Natural killer cell treated with Interleukin-12 subunit alpha and Interleukin-12 subunit beta and Interleukin-15 and Interleukin-18, amount 100 ng/mL, for 72 hours (primary cell): ENCODE data around the gene CAPN15. TPM values are rescaled to one million over a fixed set of nuclear protein-coding genes. Genes with fewer than 3 reads are reported as not detected.
A peak's percentile ranks its signal among the peaks of the same experiment; 100 is the strongest.

Experiments
- ATAC-seq, 2 donors: fragments of 150-1000 bp; cut with Tn5 transposase in 1 of 2; sonication (Bioruptor Pico), chemical (Tn5 transposase) in 1 of 2; 2 replicates each; pipeline ENCODE4 v1.10.0; 2021
- DNase-seq: peaks from one replicate; pipeline ENCODE4 v3.0.0; 2022; ENCODE audit warnings: low spot score
- H3K27ac Mint-ChIP-seq, 2 donors: 1 replicate in 1 of 2; 2 replicates in 1 of 2; pipeline ENCODE4 v1.8.0; 2022; ENCODE audit warnings: mixed read lengths in 2 of 2, mild to moderate bottlenecking in 1 of 2, moderate library complexity in 1 of 2
- H3K27me3 Mint-ChIP-seq, 2 donors: 1 replicate in 1 of 2; 2 replicates in 1 of 2; pipeline ENCODE4 v1.8.0; 2022; ENCODE audit warnings: mixed read lengths in 2 of 2
- H3K36me3 Mint-ChIP-seq: one replicate; pipeline ENCODE4 v1.8.0; 2022; ENCODE audit warnings: mixed read lengths
- H3K4me1 Mint-ChIP-seq, 2 donors: 1 replicate in 1 of 2; 2 replicates in 1 of 2; pipeline ENCODE4 v1.8.0; 2022; ENCODE audit warnings: low read depth in 2 of 2, mixed read lengths in 2 of 2, mild to moderate bottlenecking in 1 of 2
- H3K4me3 Mint-ChIP-seq: one replicate; pipeline ENCODE4 v1.8.0; 2022; ENCODE audit warnings: mixed read lengths
- H3K9me3 Mint-ChIP-seq: 2 replicates; pipeline ENCODE4 v1.8.0; 2022; ENCODE audit warnings: mixed read lengths
- total RNA-seq, 2 donors: library from RNA; stranded (reverse); gene quantifications; one replicate each; pipeline ENCODE4 v1.2.3, GENCODE V29; 2022

Gene CAPN15
- total RNA-seq, 2 donors from 2014 or later: 139 to 201 TPM

DNA sequence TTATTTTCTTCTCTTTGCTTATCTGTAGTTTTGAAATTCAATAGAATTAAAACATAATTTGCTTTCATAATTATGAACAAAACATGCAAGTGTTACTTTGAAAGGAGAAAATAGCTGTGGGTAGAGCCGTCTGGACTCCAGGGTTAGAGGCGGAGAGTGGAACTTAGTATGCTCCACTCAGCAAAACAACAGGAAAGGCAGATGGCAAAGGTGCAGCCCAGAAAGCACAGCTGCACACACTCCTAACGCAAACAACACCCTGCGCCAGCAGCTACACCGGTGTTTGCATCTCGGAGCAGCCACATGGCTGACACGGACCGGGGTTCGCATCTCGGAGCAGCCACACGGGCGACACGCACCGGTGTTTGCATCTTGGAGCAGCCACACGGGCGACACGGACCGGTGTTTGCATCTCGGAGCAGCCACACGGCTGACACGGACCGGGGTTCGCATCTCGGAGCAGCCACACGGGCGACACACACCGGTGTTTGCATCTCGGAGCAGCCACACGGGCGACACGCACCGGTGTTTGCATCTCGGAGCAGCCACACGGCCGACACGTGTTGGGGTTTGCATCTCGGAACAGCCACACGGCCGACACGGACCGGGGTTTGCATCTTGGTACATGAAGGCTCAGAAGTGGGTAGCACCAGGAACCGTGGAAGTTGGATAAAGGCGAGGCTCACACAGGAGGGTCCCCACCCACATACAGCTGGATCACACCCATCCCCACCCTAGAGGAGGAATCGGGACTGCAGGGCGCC lies 12.2 kb upstream of the CAPN15 start:
- DNase-seq (no peak), ATAC-seq (no peak)
- H3K27me3 Mint-ChIP-seq: no peaks in the 10 kb centered on the region
- no peaks in the 10 kb centered on the region for H3K36me3 Mint-ChIP-seq
- no peak overlapping the region for H3K27ac Mint-ChIP-seq
- H3K4me1 Mint-ChIP-seq: no peaks in the 10 kb centered on the region
- H3K4me3 Mint-ChIP-seq: no peak overlapping the region
- H3K9me3 Mint-ChIP-seq: no peaks in the 10 kb centered on the region

DNA sequence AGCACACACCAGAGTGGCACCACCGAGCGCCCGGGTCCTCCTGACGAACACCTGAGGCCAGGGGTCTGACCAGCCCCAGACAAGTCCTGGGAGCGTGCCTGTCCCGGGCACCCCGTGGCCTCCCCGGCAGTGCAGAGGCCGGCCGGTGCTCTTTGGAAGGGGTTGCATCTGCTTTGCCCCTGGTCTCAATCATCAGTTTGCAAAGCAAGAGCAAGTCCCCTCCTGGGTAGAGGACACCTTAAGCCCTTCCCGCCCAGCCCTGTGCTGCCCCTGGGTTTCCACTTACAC lies 11.6 kb upstream of the CAPN15 start:
- no peak overlapping the region for H3K27ac Mint-ChIP-seq
- H3K4me3 Mint-ChIP-seq: no peak overlapping the region
- H3K36me3 Mint-ChIP-seq: no peaks in the 10 kb centered on the region
- H3K27me3 Mint-ChIP-seq: no peaks in the 10 kb centered on the region
- H3K4me1 Mint-ChIP-seq: no peaks in the 10 kb centered on the region
- DNase-seq: no peak
- no peak for ATAC-seq
- no peaks in the 10 kb centered on the region for H3K9me3 Mint-ChIP-seq

DNA sequence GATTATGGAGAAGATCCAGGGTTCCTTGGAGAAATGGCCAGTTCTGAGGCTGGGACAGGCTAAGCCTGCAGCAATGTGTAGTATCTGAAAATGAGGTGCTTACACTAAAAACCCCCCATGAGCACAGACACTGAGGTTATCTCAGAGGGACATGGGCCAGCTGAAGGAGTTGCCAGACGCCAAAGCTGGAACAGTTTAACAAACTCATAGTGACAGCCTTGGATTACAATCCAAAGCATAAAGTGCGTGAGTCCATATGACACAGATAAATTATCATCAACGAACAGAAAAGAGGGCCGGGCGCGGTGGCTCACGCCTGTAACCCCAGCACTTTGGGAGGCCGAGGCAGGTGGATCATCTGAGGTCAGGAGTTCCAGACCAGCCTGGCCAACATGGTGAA lies 11.2 kb upstream of the CAPN15 start:
- H3K27ac Mint-ChIP-seq: no peak overlapping the region
- no peaks in the 10 kb centered on the region for H3K27me3 Mint-ChIP-seq

DNA sequence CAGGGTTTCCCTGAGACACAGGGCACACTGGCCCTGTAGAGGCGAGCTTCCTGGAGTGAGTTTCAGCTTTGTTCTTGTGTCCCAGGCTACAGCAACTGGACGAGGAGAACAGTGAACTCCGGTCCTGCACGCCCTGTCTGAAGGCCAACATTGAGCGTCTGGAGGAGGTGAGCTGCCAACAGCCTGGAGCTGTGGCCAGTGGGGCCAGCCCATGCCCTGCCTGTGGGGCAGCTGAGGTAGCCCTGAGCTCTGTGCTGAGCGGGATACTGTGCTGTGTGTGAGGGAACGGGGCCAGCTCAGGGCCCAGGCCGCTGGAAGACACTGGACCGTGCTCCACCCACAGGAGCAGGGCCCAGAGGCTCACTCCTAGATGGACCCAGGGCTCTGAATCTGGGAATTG lies 8.7 kb upstream of the CAPN15 start:
- Mint-ChIP-seq H3K9me3 (no peaks in the 10 kb centered on the region), H3K27ac (no peak overlapping the region), H3K36me3 (no peaks in the 10 kb centered on the region), H3K27me3 (no peaks in the 10 kb centered on the region), H3K4me1 (no peaks in the 10 kb centered on the region), H3K4me3 (no peak overlapping the region)
- no peak for ATAC-seq
- DNase-seq: no peak

More for the DNA sequence above, 11.2 kb upstream of the CAPN15 start:
- Mint-ChIP-seq H3K4me3 (no peak overlapping the region), H3K36me3 (no peaks in the 10 kb centered on the region), H3K4me1 (no peaks in the 10 kb centered on the region), H3K9me3 (no peaks in the 10 kb centered on the region)
- DNase-seq (no peak), ATAC-seq (no peak)

DNA sequence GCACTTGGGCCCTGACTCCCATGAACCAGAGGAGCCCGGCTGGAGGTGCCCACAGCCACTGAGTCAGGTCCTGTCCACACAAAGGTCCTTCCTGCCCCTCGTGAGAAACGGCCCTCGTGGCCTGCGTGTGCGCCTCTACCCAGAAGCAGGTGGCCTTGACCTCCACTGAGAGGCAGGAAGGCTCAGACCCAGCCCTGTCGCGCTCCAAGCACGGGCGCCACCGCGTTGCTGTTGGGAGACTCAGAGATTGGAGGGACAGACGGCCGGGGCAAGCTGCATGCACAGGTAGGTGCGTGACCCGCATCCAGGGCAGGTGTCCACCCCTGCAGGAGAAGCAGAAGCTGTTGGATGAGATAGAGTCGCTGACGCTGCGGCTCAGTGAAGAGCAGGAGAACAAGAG lies 8.1 kb upstream of the CAPN15 start:
- ATAC-seq: no peak
- Mint-ChIP-seq H3K36me3 (no peaks in the 10 kb centered on the region), H3K27ac (no peak overlapping the region), H3K4me1 (no peaks in the 10 kb centered on the region), H3K4me3 (no peak overlapping the region), H3K9me3 (no peaks in the 10 kb centered on the region), H3K27me3 (no peaks in the 10 kb centered on the region)
- no peak for DNase-seq

DNA sequence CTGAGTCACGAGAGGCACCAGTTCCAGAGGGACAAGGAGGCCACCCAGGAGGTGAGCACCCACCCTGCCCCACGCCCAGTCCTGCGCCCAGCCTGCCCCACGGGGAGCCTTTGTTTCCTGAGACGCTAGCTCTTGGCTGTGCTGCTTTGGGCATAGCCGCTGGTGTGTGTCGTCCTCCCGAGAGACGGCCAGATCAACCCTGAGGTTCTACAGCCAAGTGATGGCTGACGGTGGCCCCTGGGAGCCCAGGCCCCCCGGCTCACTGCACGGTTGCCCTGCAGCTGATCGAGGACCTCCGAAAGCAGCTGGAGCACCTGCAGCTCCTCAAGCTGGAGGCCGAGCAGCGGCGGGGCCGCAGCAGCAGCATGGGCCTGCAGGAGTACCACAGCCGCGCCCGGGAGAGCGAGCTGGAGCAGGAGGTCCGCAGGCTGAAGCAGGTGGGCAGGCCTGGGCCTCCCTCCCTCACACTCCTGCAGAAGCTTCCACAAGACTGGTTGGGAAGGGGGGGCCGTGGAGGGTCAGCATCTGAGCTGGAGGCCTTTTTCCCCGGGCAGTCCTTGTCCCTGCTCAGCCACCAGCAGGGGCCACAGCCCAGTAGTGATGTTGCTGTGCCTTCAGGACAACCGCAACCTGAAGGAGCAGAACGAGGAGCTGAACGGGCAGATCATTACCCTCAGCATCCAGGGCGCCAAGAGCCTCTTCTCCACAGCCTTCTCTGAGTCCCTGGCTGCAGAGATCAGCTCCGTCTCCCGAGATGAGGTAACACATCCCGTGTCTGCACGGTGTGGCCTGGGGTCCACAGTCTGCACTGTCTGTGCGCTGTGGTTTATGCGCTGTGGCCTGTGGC lies 7.4 kb upstream of the CAPN15 start:
- no peaks in the 10 kb centered on the region for H3K36me3 Mint-ChIP-seq
- no peak overlapping the region for H3K4me3 Mint-ChIP-seq
- DNase-seq (no peak), ATAC-seq (peak in 1 of 2 donors; percentile 17)
- no peaks in the 10 kb centered on the region for H3K9me3 Mint-ChIP-seq
- H3K27me3 Mint-ChIP-seq: no peaks in the 10 kb centered on the region
- no peak overlapping the region for H3K27ac Mint-ChIP-seq
- peaks cover 0 to 1% of the 10 kb centered on the region in 2 donors for H3K4me1 Mint-ChIP-seq

DNA sequence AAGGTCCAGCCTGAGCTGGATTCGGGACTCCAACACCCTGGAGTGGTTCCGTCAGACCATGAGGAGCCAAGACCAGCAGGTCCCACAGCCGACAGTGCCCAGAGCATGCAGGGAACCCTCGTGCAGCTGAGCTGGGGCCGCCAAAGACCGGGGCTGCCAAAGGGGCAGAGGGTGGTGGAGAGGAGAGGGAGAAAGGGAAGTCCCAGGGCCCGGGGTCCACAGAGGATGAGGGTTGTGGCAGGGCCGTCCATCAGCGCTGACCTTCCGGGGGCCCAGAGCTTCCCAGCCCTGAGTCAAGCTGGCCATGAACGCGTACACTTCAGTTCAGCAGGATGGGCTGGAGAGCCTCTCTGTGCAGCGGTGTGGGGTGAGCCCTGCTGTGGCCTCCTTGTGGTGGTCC lies 6.7 kb upstream of the CAPN15 start:
- H3K4me1 Mint-ChIP-seq: peaks cover 7 to 9% of the 10 kb centered on the region in 2 donors
- no peaks in the 10 kb centered on the region for H3K9me3 Mint-ChIP-seq

DNA sequence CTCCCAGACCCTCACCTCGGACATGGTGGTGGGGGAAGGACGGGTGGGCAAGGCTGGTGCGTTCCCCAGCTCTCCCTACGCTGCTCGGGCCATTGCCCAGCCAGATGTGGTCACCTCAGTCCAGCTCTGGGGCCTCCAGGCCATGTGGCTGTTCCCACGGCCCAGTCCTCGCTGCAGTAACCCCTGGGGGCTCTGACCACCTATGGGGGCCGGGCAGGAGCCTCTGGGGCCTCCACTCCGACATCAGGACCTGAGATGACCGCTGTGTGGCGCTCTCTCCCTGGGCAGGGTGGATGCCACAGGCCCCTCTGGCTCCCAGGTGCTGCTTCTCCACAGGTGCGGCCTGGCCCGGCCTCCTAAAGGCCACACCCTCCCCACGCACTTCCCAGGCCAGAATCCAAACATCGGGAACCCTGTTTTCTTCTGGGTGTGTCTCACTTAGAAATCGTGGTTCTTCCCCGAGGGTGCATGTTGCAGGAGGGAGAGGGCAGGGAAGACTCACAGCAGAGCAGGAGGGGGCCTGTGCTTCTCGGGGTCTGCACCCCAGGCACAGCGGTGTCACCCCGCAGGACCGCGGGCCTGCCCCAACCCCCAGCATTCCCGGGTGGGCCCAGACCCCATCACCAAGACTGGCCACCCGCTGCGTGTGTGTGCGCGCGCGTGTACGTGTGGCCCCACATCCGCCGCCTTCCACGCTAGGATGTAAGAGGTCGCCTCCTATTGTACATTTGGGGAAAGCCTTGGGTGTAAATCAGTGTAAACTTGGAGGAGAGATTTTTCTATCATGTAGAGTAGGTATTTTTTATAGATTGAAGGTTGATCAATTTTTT lies 5.9 kb upstream of the CAPN15 start:
- no peak overlapping the region for H3K4me3 Mint-ChIP-seq
- H3K27ac Mint-ChIP-seq: no peak overlapping the region
- H3K27me3 Mint-ChIP-seq: no peaks in the 10 kb centered on the region
- ATAC-seq (no peak), DNase-seq (no peak)
- H3K9me3 Mint-ChIP-seq: no peaks in the 10 kb centered on the region
- no peaks in the 10 kb centered on the region for H3K36me3 Mint-ChIP-seq
- H3K4me1 Mint-ChIP-seq: peaks cover 7 to 15% of the 10 kb centered on the region in 2 donors

More for the DNA sequence above, 6.7 kb upstream of the CAPN15 start:
- Mint-ChIP-seq H3K4me3 (no peak overlapping the region), H3K36me3 (no peaks in the 10 kb centered on the region), H3K27me3 (no peaks in the 10 kb centered on the region), H3K27ac (no peak overlapping the region)
- ATAC-seq: no peak
- no peak for DNase-seq

DNA sequence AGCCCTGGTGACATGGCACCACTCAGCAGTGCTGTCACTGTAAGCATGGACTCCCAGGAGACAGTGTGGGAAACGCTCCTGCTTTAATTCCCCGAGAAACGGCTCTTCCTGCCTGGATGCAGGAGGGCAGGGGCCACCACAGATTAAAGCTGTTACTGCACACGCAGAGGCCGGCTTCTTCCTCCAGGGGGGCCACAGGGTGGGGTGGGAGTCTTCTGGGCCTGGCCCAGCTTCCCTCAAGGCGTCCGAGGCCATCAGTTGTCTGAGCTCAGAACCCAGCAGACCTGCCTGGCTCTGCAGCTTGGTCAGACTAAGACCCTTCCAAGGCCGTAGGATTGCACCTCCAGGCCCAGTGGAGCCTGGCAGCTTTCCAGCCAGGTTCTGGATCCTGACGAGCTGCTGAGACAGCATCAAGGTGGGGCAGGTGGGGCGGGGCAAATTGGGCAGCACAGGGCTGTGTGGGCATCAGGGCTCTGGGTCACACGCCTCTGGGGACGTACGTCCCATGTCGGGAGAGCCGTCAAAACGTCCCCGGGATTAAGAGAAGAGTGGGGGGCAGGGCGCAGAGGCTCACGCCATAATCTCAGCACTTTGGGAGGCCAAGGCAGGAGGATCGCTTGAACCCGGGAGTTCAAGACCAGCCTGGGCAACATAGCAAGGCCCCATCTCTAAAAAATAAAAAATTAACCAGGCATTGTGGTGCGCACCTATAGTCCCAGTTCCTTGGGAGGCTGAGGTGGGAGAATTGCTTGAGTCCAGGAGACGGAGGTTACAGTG lies 5.0 kb upstream of the CAPN15 start:
- H3K9me3 Mint-ChIP-seq: no peaks in the 10 kb centered on the region
- peaks cover 7 to 17% of the 10 kb centered on the region in 2 donors for H3K4me1 Mint-ChIP-seq
- DNase-seq (no peak), ATAC-seq (no peak)
- H3K27ac Mint-ChIP-seq: no peak overlapping the region
- no peak overlapping the region for H3K4me3 Mint-ChIP-seq
- H3K36me3 Mint-ChIP-seq: no peaks in the 10 kb centered on the region
- no peaks in the 10 kb centered on the region for H3K27me3 Mint-ChIP-seq

DNA sequence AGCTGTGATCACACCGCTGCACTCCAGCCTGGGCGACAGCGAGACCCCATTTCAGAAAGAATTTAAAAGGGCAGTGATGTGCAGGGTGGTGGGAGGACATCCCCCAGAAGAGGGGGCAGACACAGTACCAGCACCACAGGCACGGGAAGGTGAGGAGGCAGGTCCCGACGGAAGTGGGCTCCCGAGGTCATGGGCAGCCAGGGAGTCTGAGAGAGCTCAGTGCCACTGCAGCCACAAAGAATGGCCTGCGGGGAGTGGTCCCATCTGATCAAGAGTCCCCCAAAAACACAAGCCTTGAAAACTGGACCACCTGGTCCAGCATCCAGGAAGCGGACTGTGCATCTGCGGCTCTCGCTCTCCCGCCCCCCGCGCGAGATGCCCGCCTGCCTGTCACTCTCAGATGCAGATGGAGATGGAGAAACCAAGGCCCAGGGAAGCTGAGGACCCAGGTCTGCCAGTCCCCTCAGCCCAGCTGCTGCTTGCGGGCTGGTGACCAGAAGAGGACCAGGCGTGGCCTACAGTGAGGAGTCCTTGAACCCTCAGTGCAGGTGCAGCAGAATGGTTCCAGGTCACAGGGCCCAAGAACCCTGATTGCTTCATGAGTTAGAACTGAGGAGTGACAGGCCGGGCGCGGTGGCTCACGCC lies 4.3 kb upstream of the CAPN15 start:
- peak overlapping the region; percentile 17 for H3K4me3 Mint-ChIP-seq
- no peak for ATAC-seq
- no peak for DNase-seq
- no peaks in the 10 kb centered on the region for H3K36me3 Mint-ChIP-seq
- H3K9me3 Mint-ChIP-seq: no peaks in the 10 kb centered on the region
- peak overlapping the region in 1 of 2 donors; percentile 92 for H3K27ac Mint-ChIP-seq
- no peaks in the 10 kb centered on the region for H3K27me3 Mint-ChIP-seq
- H3K4me1 Mint-ChIP-seq: peaks cover 7 to 17% of the 10 kb centered on the region in 2 donors

DNA sequence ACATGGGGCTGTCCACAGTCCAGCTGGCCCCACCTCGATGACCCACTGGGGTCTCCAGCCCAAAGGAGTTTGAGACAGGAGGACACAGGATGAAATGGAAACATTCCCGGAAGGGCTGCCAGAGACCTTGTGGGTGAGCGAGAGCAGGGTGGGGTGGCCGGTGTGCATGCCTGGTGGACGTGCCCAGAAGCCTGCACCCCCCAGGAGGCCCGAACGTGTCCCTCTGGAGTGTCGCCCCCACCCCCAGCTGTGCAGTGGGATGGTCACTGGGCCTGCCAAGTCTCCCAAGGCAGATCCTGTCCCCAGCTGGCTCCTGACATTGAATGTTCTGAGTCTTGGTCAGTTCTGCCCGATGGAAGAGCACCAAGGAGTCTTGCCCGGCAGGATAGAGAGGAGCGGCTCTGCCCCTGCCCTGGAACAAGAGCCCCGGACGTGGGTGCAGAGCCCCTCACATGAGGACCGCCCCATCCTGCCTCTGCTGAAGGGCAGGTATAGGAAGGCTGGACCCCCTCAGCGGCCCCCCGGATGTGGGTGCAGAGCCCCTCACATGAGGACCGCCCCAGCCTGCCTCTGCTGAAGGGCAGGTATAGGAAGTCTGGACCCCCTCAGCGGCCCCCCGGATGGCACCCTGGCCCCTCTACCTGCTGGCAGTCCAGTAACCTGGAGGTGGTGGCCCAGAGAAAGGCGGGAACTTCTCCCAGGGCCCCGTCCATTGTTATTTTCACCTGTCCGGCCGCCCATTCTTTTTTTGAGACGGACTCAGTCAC lies 3.1 kb upstream of the CAPN15 start:
- no peaks in the 10 kb centered on the region for H3K9me3 Mint-ChIP-seq
- peak overlapping the region; percentile 92 to 93 for H3K27ac Mint-ChIP-seq
- H3K4me3 Mint-ChIP-seq: peak overlapping the region; percentile 17

DNA sequence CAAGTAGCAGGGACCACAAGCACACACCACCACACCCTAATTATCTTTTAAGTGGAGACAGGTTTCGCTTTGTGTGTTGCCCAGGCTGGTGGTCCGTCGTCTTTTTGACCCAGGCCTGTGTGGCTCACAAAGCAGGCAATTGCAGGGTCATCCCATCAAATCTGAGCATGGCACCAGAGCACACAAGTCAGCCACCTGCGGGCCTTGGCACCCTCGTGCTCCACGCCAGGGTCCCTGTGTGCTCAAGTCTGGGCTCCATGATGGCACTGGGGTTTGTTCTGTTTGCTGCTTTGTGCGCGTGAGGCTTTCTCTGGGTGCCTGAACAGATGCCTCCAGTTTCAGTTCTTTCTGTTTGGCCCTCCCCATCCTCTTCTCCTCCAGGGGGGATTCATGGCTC lies 2.4 kb upstream of the CAPN15 start:
- no peak for ATAC-seq
- Mint-ChIP-seq H3K4me1 (peaks cover 17 to 29% of the 10 kb centered on the region in 2 donors), H3K27ac (peak overlapping the region; percentile 92 to 93), H3K27me3 (no peaks in the 10 kb centered on the region), H3K9me3 (no peaks in the 10 kb centered on the region), H3K4me3 (peak overlapping the region; percentile 87), H3K36me3 (no peaks in the 10 kb centered on the region)
- no peak for DNase-seq

More for the DNA sequence above, 3.1 kb upstream of the CAPN15 start:
- Mint-ChIP-seq H3K4me1 (peaks cover 13 to 24% of the 10 kb centered on the region in 2 donors), H3K36me3 (no peaks in the 10 kb centered on the region), H3K27me3 (no peaks in the 10 kb centered on the region)
- no peak for DNase-seq
- ATAC-seq: no peak
